GM19372 (cell line): ENCODE measurements around the gene PDZRN4.
"Not testable (repeated sequence)": the region's sequence is repeated elsewhere in the genome, so short reads cannot be mapped to it uniquely, and the experiment has no call there.

Experiments used
- ATAC-seq: cut with Tn5 transposase; IDR thresholded peaks from one replicate; pipeline ENCODE4 v1.9.1; 2021; ENCODE audit warnings: mild to moderate bottlenecking, low read depth, moderate library complexity; ENCODE audit not compliant: unreplicated experiment

PDZRN4 gene

GRCh38 chr12:41213107-41213506 is 25.0 kb downstream of the PDZRN4 start:
- no peak for ATAC-seq

GRCh38 chr12:41213648-41214047 is 25.5 kb downstream of the PDZRN4 start:
- ATAC-seq: no peak

GRCh38 chr12:41217727-41218126 is 29.6 kb downstream of the PDZRN4 start:
- no peak for ATAC-seq

GRCh38 chr12:41220931-41221330 is 32.8 kb downstream of the PDZRN4 start:
- no peak for ATAC-seq

GRCh38 chr12:41221491-41221890 is 33.4 kb downstream of the PDZRN4 start:
- ATAC-seq: no peak

GRCh38 chr12:41223600-41223999 is 35.5 kb downstream of the PDZRN4 start:
- no peak for ATAC-seq

GRCh38 chr12:41224066-41224465 is 35.9 kb downstream of the PDZRN4 start:
- no peak for ATAC-seq

- ATAC-seq: no peak
Measured at GRCh38 chr12:41225179-41225578, 37.1 kb downstream of the PDZRN4 start.

- ATAC-seq: no peak
Measured at GRCh38 chr12:41228066-41228820, 40.1 kb downstream of the PDZRN4 start.

- no peak for ATAC-seq
Measured at GRCh38 chr12:41230756-41231155, 42.6 kb downstream of the PDZRN4 start.

- ATAC-seq: no peak
Measured at GRCh38 chr12:41234692-41235091, 46.6 kb downstream of the PDZRN4 start.

GRCh38 chr12:41242603-41243002 is 54.5 kb downstream of the PDZRN4 start:
- ATAC-seq: no peak

- no peak for ATAC-seq
Measured at GRCh38 chr12:41248391-41248790, 60.3 kb downstream of the PDZRN4 start.

- ATAC-seq: no peak
Measured at GRCh38 chr12:41250748-41251147, 62.6 kb downstream of the PDZRN4 start.

- no peak for ATAC-seq
Measured at GRCh38 chr12:41254004-41254914, 66.1 kb downstream of the PDZRN4 start.

GRCh38 chr12:41263196-41263595 is 75.1 kb downstream of the PDZRN4 start:
- ATAC-seq: not testable (repeated sequence)

GRCh38 chr12:41264281-41264680 is 76.2 kb downstream of the PDZRN4 start:
- ATAC-seq: peak; percentile 56

GRCh38 chr12:41269056-41269455 is 80.9 kb downstream of the PDZRN4 start:
- no peak for ATAC-seq

GRCh38 chr12:41271489-41271888 is 83.4 kb downstream of the PDZRN4 start:
- no peak for ATAC-seq

GRCh38 chr12:41274643-41275042 is 86.5 kb downstream of the PDZRN4 start:
- ATAC-seq: no peak

GRCh38 chr12:41277100-41277945 is 89.2 kb downstream of the PDZRN4 start:
- ATAC-seq: peak; percentile 68
